Esophagus squamous epithelium (tissue), 5 donors: Measurements from ENCODE around the gene PERM1. TPM values are rescaled to one million over a fixed set of nuclear protein-coding genes. Genes with fewer than 3 reads are reported as not detected.
A peak's percentile ranks its signal among the peaks of the same experiment; 100 is the strongest.

ENCODE experiments used
- DNase-seq: peaks from one replicate; lab custom pipeline; 2025; lab: John Stamatoyannopoulos, UW
- H3K27ac ChIP-seq, 4 donors: fragments of 200-600 bp; sonication (generic); one replicate each; pipeline ENCODE4 v1.5.1; 2016 to 2019; ENCODE audit warnings: mild to moderate bottlenecking in 1 of 4
- H3K27me3 ChIP-seq, 4 donors: fragments of 200-600 bp; sonication (generic); 1 replicate in 3 of 4; 2 replicates in 1 of 4; pipeline versions ENCODE4 v1.5.1 to v1.6.0; 2017 to 2021; ENCODE audit warnings: antibody characterized with exemption in 1 of 4
- H3K36me3 ChIP-seq, 3 donors: fragments of 200-600 bp; sonication (generic); one replicate each; pipeline ENCODE4 v1.5.1; 2016 to 2019
- H3K4me1 ChIP-seq, 3 donors: fragments of 200-600 bp; sonication (generic); one replicate each; pipeline ENCODE4 v1.5.1; 2017 to 2019
- H3K4me3 ChIP-seq, 4 donors: fragments of 200-600 bp; sonication (generic); 1 replicate in 3 of 4; 2 replicates in 1 of 4; pipeline ENCODE4 v1.5.1; 2016 to 2019; ENCODE audit warnings: mild to moderate bottlenecking in 2 of 4, moderate library complexity in 1 of 4
- H3K9me3 ChIP-seq, 3 donors: fragments of 200-600 bp; sonication (generic); one replicate each; pipeline ENCODE4 v1.5.1; 2016 to 2019
- POLR2A ChIP-seq, 4 donors: fragments of 450-650 bp; IDR thresholded peaks; one replicate each; pipeline ENCODE4 v1.6.1; 2017; ENCODE audit warnings: antibody characterized with exemption in 4 of 4, mild to moderate bottlenecking in 4 of 4, moderate library complexity in 3 of 4
- WGBS, 2 donors: methylation state at CpG; one replicate each; pipeline ENCODE4 v1.1.5; 2018; 5-methylcytosine and 5-hydroxymethylcytosine counted together
- intact Hi-C: fragments of 100-400 bp; cut with DNase I; formaldehyde crosslinking; loops from one replicate; pipeline ENCODE4 v1.15.0; 2022
- total RNA-seq, 4 donors: library from RNA; depleted of rRNA; stranded (reverse); fragments of >200 nt; gene quantifications; one replicate each; pipeline ENCODE4 v1.1.0, GENCODE V29; 2016
- TF ChIP-seq, protein P1 (sequence below), 6 experiments: fragments of 450-650 bp in 4 of 6; fragments of 200-600 bp in 2 of 6; sonication (generic) in 2 of 6; IDR thresholded peaks; one replicate each; pipeline ENCODE4 v1.5.1; 2016 to 2019; ENCODE audit warnings: antibody characterized with exemption in 6 of 6, mild to moderate bottlenecking in 4 of 6, moderate library complexity in 4 of 6
- donor health status: DM: yes; HTN: yes; CAD: no.

Gene PERM1
- total RNA-seq, 4 donors from 2014 or later, result not detected

- H3K27me3 ChIP-seq, result peaks cover 0 to 6% (median 0%) of the 10 kb centered on the region in 4 donors
- TF ChIP-seq, protein P1, sequence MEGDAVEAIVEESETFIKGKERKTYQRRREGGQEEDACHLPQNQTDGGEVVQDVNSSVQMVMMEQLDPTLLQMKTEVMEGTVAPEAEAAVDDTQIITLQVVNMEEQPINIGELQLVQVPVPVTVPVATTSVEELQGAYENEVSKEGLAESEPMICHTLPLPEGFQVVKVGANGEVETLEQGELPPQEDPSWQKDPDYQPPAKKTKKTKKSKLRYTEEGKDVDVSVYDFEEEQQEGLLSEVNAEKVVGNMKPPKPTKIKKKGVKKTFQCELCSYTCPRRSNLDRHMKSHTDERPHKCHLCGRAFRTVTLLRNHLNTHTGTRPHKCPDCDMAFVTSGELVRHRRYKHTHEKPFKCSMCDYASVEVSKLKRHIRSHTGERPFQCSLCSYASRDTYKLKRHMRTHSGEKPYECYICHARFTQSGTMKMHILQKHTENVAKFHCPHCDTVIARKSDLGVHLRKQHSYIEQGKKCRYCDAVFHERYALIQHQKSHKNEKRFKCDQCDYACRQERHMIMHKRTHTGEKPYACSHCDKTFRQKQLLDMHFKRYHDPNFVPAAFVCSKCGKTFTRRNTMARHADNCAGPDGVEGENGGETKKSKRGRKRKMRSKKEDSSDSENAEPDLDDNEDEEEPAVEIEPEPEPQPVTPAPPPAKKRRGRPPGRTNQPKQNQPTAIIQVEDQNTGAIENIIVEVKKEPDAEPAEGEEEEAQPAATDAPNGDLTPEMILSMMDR (IDR thresholded peaks at IDR 0.05), result no peak
- TF ChIP-seq POLR2A (IDR thresholded peaks at IDR 0.05), result no peak
- peaks cover 25 to 63% (median 46%) of the 10 kb centered on the region in 3 donors for H3K4me1 ChIP-seq
- intact Hi-C loops, result no loop called here
- H3K4me3 ChIP-seq, result peak overlapping the region in 2 of 4 donors; percentile 35 to 57
- WGBS, 2 donors, result 60% methylated on average over 1 of the region's 10 CpGs; no CpG with 5 or more reads in 1 of the 2 donors
- H3K27ac ChIP-seq, result peak overlapping the region in 3 of 4 donors; percentile 65 to 79 (median 73)
- H3K9me3 ChIP-seq, result no peaks in the 10 kb centered on the region
- H3K36me3 ChIP-seq, result peaks cover 0 to 6% (median 0%) of the 10 kb centered on the region in 3 donors
- no peak for DNase-seq
Observed at GRCh38 chr1:1025730-1026129, 43.8 kb upstream of the PERM1 start.

DNA sequence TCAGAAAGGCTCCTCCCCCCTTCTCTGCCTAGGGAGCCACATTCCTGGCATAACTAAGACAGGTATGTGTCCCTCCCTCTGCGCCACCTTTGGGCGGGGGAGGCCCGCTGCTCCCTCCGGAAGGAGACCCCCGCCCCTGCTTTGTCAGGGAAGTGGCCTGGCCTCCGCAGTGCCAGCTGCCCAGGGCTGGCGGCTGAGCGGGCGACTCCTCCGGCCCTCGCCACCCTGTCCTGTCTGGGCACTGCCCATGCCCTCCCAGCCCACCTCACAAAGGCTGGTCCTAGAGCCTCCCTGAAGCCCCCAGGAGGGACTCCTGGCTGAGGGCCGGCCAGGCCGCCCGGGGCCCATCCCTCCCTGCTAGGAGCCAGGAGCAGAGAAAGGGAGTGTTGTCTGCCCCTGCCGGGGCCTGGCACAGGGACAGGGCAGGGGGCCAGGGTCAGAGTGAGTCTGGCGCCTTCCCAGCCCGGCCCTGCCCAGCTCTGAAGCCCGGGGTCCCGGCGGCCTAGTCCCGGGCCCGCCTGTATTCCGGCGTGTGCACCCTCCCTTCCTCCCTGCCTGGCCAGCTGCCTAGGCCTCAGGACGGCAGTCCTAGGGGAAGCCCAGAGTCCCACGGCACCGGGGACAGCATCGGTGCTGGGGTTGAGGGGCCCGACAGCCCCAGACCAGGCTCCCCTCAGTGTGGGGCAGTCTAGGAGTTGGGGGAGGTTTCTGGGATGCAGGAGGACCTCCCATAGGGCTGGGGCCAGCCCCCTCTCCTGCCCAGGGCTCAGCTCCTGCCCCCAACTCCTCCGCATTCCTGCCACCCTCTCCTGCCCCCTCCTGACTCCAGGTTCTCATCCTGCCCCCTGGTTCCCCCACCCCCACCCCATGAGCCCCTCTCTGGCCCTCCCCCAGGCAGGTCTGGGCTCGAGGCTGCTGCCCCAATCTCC lies 43.1 kb upstream of the PERM1 start:
- H3K4me1 ChIP-seq, result peaks cover 32 to 70% (median 47%) of the 10 kb centered on the region in 3 donors
- H3K36me3 ChIP-seq, result peaks cover 0 to 6% (median 0%) of the 10 kb centered on the region in 3 donors
- peak in 1 of 4 donors; percentile 35 for TF ChIP-seq POLR2A (IDR thresholded peaks at IDR 0.05)
- TF ChIP-seq, protein P1 (IDR thresholded peaks at IDR 0.05), result no peak
- H3K4me3 ChIP-seq, result peak overlapping the region; percentile 8 to 57 (median 24)
- WGBS, 2 donors, result 0% methylated on average over 1 of the region's 31 CpGs; no CpG with 5 or more reads in 1 of the 2 donors
- DNase-seq, result no peak
- peak overlapping the region; percentile 65 to 79 (median 72) for H3K27ac ChIP-seq
- intact Hi-C loops, result no loop called here
- peaks cover 0 to 11% (median 0%) of the 10 kb centered on the region in 4 donors for H3K27me3 ChIP-seq
- no peaks in the 10 kb centered on the region for H3K9me3 ChIP-seq

GRCh38 chr1:1024149-1024770 lies 42.4 kb upstream of the PERM1 start:
- H3K4me3 ChIP-seq, result peak overlapping the region in 3 of 4 donors; percentile 8 to 57 (median 35)
- H3K4me1 ChIP-seq, result peaks cover 32 to 70% (median 47%) of the 10 kb centered on the region in 3 donors
- peaks cover 0 to 11% (median 0%) of the 10 kb centered on the region in 4 donors for H3K27me3 ChIP-seq
- H3K27ac ChIP-seq, result peak overlapping the region; percentile 65 to 79 (median 72)
- H3K36me3 ChIP-seq, result peaks cover 0 to 6% (median 0%) of the 10 kb centered on the region in 3 donors
- no peaks in the 10 kb centered on the region for H3K9me3 ChIP-seq
- 41 to 61% methylated on average over 7 of the region's 9 CpGs for WGBS, 2 donors
- no peak for DNase-seq
- TF ChIP-seq, protein P1 (IDR thresholded peaks at IDR 0.05), result no peak
- TF ChIP-seq POLR2A (IDR thresholded peaks at IDR 0.05), result no peak
- intact Hi-C loops, result no loop called here

DNA sequence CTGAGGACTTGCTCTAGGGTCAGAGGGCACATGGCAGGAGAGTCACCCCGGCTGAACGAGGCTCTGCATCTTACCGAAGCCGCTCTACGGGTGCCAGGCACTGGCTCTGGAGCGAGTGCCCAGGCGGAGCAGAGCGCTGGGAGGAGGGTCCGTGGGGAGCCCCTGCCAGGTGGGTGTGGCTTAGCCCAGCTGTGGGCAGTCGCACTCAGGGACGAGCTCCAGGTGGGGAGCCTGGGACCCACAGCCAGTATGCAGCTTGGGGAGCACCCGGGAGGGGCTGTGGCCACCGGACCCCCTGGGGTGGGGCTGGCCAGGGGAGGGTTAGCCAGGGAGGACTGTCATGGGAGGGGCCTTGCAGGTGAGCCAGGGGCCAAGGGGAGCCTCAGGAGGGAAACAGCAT lies 41.8 kb upstream of the PERM1 start:
- Histone ChIP-seq H3K36me3 (peaks cover 0 to 6% (median 0%) of the 10 kb centered on the region in 3 donors), H3K27ac (no peak overlapping the region), H3K4me1 (peaks cover 36 to 75% (median 47%) of the 10 kb centered on the region in 3 donors), H3K27me3 (peaks cover 0 to 11% (median 0%) of the 10 kb centered on the region in 4 donors), H3K4me3 (no peak overlapping the region), H3K9me3 (no peaks in the 10 kb centered on the region)
- WGBS, 2 donors, result 52 to 60% methylated on average over 8 to 10 of the region's 13 CpGs
- DNase-seq, result no peak
- no peak for TF ChIP-seq POLR2A (IDR thresholded peaks at IDR 0.05)
- TF ChIP-seq, protein P1 (IDR thresholded peaks at IDR 0.05), result no peak
- intact Hi-C loops, result no loop called here
